ENCODE measurements around the gene MMP10.

MMP10 gene

GRCh38 chr11:102780491-102780918, at the start of gene MMP10:
MMP10 (minus strand) TSS chr11:102780628; CDS start chr11:102780591, 37 bp downstream.
- DNase-seq (ENCODE audit: low read depth in 3 of 3), result no peak

GRCh38 chr11:102829316-102830000, 49.0 kb upstream of the MMP10 start:
- no peak for DNase-seq (ENCODE audit: low read depth in 3 of 3)

- no peak for DNase-seq (ENCODE audit: low read depth in 3 of 3)
Observed at GRCh38 chr11:102824556-102824955, 44.1 kb upstream of the MMP10 start.

- no peak for DNase-seq (ENCODE audit: low read depth in 3 of 3)
Observed at GRCh38 chr11:102819491-102819890, 39.1 kb upstream of the MMP10 start.

- DNase-seq (ENCODE audit: low read depth in 3 of 3), result no peak
Observed at GRCh38 chr11:102813484-102813883, 33.1 kb upstream of the MMP10 start.

GRCh38 chr11:102812188-102812587, 31.8 kb upstream of the MMP10 start:
- no peak for DNase-seq (ENCODE audit: low read depth in 3 of 3)

- DNase-seq (ENCODE audit: low read depth in 3 of 3), result no peak
Observed at GRCh38 chr11:102810950-102811660, 30.7 kb upstream of the MMP10 start.

GRCh38 chr11:102809971-102810370, 29.5 kb upstream of the MMP10 start:
- no peak for DNase-seq (ENCODE audit: low read depth in 3 of 3)

- DNase-seq (ENCODE audit: low read depth in 3 of 3), result peak in 1 of 3 experiments; percentile 13
Observed at GRCh38 chr11:102807921-102808320, 27.5 kb upstream of the MMP10 start.

- DNase-seq (ENCODE audit: low read depth in 3 of 3), result no peak
Observed at GRCh38 chr11:102806296-102806695, 25.9 kb upstream of the MMP10 start.

- no peak for DNase-seq (ENCODE audit: low read depth in 3 of 3)
Observed at GRCh38 chr11:102802341-102802740, 21.9 kb upstream of the MMP10 start.

- DNase-seq (ENCODE audit: low read depth in 3 of 3), result no peak
Observed at GRCh38 chr11:102800767-102801166, 20.3 kb upstream of the MMP10 start.

- DNase-seq (ENCODE audit: low read depth in 3 of 3), result no peak
Observed at GRCh38 chr11:102799681-102800340, 19.4 kb upstream of the MMP10 start.

GRCh38 chr11:102798012-102798746, 17.8 kb upstream of the MMP10 start, which contains the start of gene MMP1:
MMP1 (minus strand) TSS chr11:102798160; CDS start chr11:102798092, 68 bp downstream.
- DNase-seq (ENCODE audit: low read depth in 3 of 3), result no peak

- peak in 1 of 3 experiments; percentile 1 for DNase-seq (ENCODE audit: low read depth in 3 of 3)
Observed at GRCh38 chr11:102794382-102794781, 14.0 kb upstream of the MMP10 start.

GRCh38 chr11:102793677-102794290, 13.4 kb upstream of the MMP10 start:
- DNase-seq (ENCODE audit: low read depth in 3 of 3), result no peak

GRCh38 chr11:102792604-102793003, 12.2 kb upstream of the MMP10 start:
- DNase-seq (ENCODE audit: low read depth in 3 of 3), result no peak

GRCh38 chr11:102791271-102792036, 11.0 kb upstream of the MMP10 start:
- no peak for DNase-seq (ENCODE audit: low read depth in 3 of 3)

- no peak for DNase-seq (ENCODE audit: low read depth in 3 of 3)
Observed at GRCh38 chr11:102788334-102788995, 8.0 kb upstream of the MMP10 start.

GRCh38 chr11:102784380-102784779, 4.0 kb upstream of the MMP10 start:
- no peak for DNase-seq (ENCODE audit: low read depth in 3 of 3)
